ENCODE measurements around the gene WWTR1.

The WWTR1 gene

GRCh38 chr3:149623824-149624223 is 34.0 kb downstream of the WWTR1 start:
- DNase-seq (ENCODE audit: low read depth in 2 of 2), result no peak

- no peak for DNase-seq (ENCODE audit: low read depth in 2 of 2)
These were observed 36.4 kb downstream of the WWTR1 start for GRCh38 chr3:149621218-149622005.

- no peak for DNase-seq (ENCODE audit: low read depth in 2 of 2)
These were observed 37.4 kb downstream of the WWTR1 start for GRCh38 chr3:149620291-149621020.

- no peak for DNase-seq (ENCODE audit: low read depth in 2 of 2)
These were observed 38.7 kb downstream of the WWTR1 start for GRCh38 chr3:149619136-149619535.

- DNase-seq (ENCODE audit: low read depth in 2 of 2), result no peak
These were observed 39.4 kb downstream of the WWTR1 start for GRCh38 chr3:149618151-149619123.

- no peak for DNase-seq (ENCODE audit: low read depth in 2 of 2)
These were observed 42.0 kb downstream of the WWTR1 start for GRCh38 chr3:149615731-149616221.

- DNase-seq (ENCODE audit: low read depth in 2 of 2), result no peak
These were observed 43.8 kb downstream of the WWTR1 start for GRCh38 chr3:149613988-149614387.

- no peak for DNase-seq (ENCODE audit: low read depth in 2 of 2)
These were observed 45.4 kb downstream of the WWTR1 start for GRCh38 chr3:149612456-149612855.

- no peak for DNase-seq (ENCODE audit: low read depth in 2 of 2)
These were observed 46.7 kb downstream of the WWTR1 start for GRCh38 chr3:149611149-149611548.

GRCh38 chr3:149610351-149611105 is 47.3 kb downstream of the WWTR1 start:
- no peak for DNase-seq (ENCODE audit: low read depth in 2 of 2)

- DNase-seq (ENCODE audit: low read depth in 2 of 2), result no peak
These were observed 48.2 kb downstream of the WWTR1 start for GRCh38 chr3:149609595-149609994.

GRCh38 chr3:149608987-149609386 is 48.8 kb downstream of the WWTR1 start:
- no peak for DNase-seq (ENCODE audit: low read depth in 2 of 2)

- no peak for DNase-seq (ENCODE audit: low read depth in 2 of 2)
These were observed 51.9 kb downstream of the WWTR1 start for GRCh38 chr3:149605902-149606301.

- DNase-seq (ENCODE audit: low read depth in 2 of 2), result no peak
These were observed 53.5 kb downstream of the WWTR1 start for GRCh38 chr3:149604125-149604875.

GRCh38 chr3:149603126-149604074 is 54.4 kb downstream of the WWTR1 start:
- DNase-seq (ENCODE audit: low read depth in 2 of 2), result no peak

- DNase-seq (ENCODE audit: low read depth in 2 of 2), result no peak
These were observed 57.2 kb downstream of the WWTR1 start for GRCh38 chr3:149600634-149601033.

GRCh38 chr3:149599236-149599635 is 58.6 kb downstream of the WWTR1 start:
- DNase-seq (ENCODE audit: low read depth in 2 of 2), result no peak

- DNase-seq (ENCODE audit: low read depth in 2 of 2), result no peak
These were observed 61.6 kb downstream of the WWTR1 start for GRCh38 chr3:149596134-149596770.
